ENCODE measurements around the gene CYP1A1. TPM values are rescaled to one million over a fixed set of nuclear protein-coding genes. Genes with fewer than 3 reads are reported as not detected.
A peak's percentile ranks its signal among the peaks of the same experiment; 100 is the strongest.

CYP1A1 gene
- total RNA-seq, 1 experiment from 2014 or later: 0.26 TPM

DNA sequence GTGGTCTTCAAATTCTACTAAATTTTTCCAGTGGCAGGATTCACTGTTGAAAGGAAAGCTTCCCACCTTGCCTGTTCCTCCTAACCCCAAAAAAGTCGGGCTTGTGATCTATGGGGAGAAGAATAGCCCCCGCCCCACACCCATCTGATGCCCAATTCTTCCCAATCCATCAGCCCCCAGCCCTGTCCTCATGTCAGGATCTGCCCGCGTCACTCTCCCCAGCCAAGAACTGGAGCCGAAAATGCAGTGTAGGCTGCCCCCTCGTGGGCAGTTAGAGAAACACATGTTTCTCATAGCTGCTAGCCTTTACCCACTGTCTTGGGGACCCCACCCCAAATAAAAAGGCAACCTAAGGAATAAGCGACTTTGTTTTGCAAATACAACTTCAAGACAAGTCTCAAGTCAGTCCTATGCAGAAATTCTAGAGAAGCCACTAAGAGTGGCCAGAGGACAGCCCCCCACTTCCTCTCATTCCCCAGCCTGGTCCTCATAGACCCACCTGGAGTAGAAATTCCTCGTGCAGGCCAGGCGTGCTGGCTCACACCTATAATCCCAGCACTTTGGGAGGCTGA is 43.5 kb upstream of the CYP1A1 start:
- Mint-ChIP-seq H3K27ac (no peak overlapping the region), H3K36me3 (no peaks in the 10 kb centered on the region), H3K9me3 (no peaks in the 10 kb centered on the region), H3K27me3 (ENCODE audit: low read depth) (peaks cover 21% of the 10 kb centered on the region), H3K4me1 (peaks cover 23% of the 10 kb centered on the region), H3K4me3 (peak overlapping the region; percentile 58)
- TF ChIP-seq MYBL2 (CRISPR knock-in tag; IDR thresholded peaks at IDR 0.05) (no peak), ETV6 (CRISPR knock-in tag; IDR thresholded peaks at IDR 0.05) (no peak)
- TF ChIP-seq, protein P1, sequence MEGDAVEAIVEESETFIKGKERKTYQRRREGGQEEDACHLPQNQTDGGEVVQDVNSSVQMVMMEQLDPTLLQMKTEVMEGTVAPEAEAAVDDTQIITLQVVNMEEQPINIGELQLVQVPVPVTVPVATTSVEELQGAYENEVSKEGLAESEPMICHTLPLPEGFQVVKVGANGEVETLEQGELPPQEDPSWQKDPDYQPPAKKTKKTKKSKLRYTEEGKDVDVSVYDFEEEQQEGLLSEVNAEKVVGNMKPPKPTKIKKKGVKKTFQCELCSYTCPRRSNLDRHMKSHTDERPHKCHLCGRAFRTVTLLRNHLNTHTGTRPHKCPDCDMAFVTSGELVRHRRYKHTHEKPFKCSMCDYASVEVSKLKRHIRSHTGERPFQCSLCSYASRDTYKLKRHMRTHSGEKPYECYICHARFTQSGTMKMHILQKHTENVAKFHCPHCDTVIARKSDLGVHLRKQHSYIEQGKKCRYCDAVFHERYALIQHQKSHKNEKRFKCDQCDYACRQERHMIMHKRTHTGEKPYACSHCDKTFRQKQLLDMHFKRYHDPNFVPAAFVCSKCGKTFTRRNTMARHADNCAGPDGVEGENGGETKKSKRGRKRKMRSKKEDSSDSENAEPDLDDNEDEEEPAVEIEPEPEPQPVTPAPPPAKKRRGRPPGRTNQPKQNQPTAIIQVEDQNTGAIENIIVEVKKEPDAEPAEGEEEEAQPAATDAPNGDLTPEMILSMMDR (IDR thresholded peaks at IDR 0.05): peak; percentile 90
- TF ChIP-seq, protein P2, sequence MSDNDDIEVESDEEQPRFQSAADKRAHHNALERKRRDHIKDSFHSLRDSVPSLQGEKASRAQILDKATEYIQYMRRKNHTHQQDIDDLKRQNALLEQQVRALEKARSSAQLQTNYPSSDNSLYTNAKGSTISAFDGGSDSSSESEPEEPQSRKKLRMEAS (CRISPR knock-in tag; IDR thresholded peaks at IDR 0.05): no peak
- ATAC-seq (peak; percentile 58), DNase-seq (ENCODE audit: low spot score) (peak; percentile 81)
- POLR2A ChIA-PET: interaction anchor here (0.9 to 1.8 kb wide), 3 partner anchors 9 to 153 kb away, joined by 3 to 20 read pairs (median 3); partner anchors contain the start of gene CLK3
- CTCF ChIA-PET: interaction anchor here (0.5 to 12.6 kb wide), 66 partner anchors 9 to 1400 kb away, joined by 3 to 409 read pairs (median 5); partner anchors contain the start of genes COX5A, CPLX3, CSK and CYP1A1

- DNase-seq (ENCODE audit: low spot score): no peak
- ChIA-PET CTCF (interaction anchor here (0.5 to 12.6 kb wide), 59 partner anchors 9 to 1400 kb away, joined by 3 to 409 read pairs (median 6); partner anchors contain the start of genes COX5A, CPLX3, CSK and CYP1A1), POLR2A (interaction anchor here (0.9 to 1.8 kb wide), 3 partner anchors 8 to 153 kb away, joined by 3 to 20 read pairs (median 3); partner anchors contain the start of gene CLK3)
- Mint-ChIP-seq H3K27ac (no peak overlapping the region), H3K9me3 (no peaks in the 10 kb centered on the region), H3K4me3 (peak overlapping the region; percentile 58), H3K4me1 (peaks cover 17% of the 10 kb centered on the region), H3K36me3 (no peaks in the 10 kb centered on the region), H3K27me3 (ENCODE audit: low read depth) (peaks cover 21% of the 10 kb centered on the region)
- 0 out of 2 replicates have a peak, but pooled peaks have one; percentile 3 for ATAC-seq
- TF ChIP-seq NR3C1 (CRISPR knock-in tag; conservative IDR thresholded peaks at IDR 0.05; ENCODE audit: low read depth) (no peak), ZNF263 (CRISPR knock-in tag; IDR thresholded peaks at IDR 0.05; ENCODE audit: low read depth) (no peak), TCF7 (CRISPR knock-in tag; IDR thresholded peaks at IDR 0.05; ENCODE audit: low read depth) (no peak), OVOL2 (CRISPR knock-in tag; IDR thresholded peaks at IDR 0.05; ENCODE audit: borderline replicate concordance) (no peak), ZNF416 (CRISPR knock-in tag; IDR thresholded peaks at IDR 0.05) (no peak), ATF3 (CRISPR knock-in tag; conservative IDR thresholded peaks at IDR 0.05) (no peak), NFYB (CRISPR knock-in tag; conservative IDR thresholded peaks at IDR 0.05; ENCODE audit: low read depth) (no peak), SP1 (CRISPR knock-in tag; conservative IDR thresholded peaks at IDR 0.05) (no peak), NR1H2 (CRISPR knock-in tag; IDR thresholded peaks at IDR 0.05) (no peak), ZNF121 (CRISPR knock-in tag; IDR thresholded peaks at IDR 0.05) (no peak)
- TF ChIP-seq, protein P1 (IDR thresholded peaks at IDR 0.05): no peak
- TF ChIP-seq, protein P3, sequence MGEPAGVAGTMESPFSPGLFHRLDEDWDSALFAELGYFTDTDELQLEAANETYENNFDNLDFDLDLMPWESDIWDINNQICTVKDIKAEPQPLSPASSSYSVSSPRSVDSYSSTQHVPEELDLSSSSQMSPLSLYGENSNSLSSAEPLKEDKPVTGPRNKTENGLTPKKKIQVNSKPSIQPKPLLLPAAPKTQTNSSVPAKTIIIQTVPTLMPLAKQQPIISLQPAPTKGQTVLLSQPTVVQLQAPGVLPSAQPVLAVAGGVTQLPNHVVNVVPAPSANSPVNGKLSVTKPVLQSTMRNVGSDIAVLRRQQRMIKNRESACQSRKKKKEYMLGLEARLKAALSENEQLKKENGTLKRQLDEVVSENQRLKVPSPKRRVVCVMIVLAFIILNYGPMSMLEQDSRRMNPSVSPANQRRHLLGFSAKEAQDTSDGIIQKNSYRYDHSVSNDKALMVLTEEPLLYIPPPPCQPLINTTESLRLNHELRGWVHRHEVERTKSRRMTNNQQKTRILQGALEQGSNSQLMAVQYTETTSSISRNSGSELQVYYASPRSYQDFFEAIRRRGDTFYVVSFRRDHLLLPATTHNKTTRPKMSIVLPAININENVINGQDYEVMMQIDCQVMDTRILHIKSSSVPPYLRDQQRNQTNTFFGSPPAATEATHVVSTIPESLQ (CRISPR knock-in tag; IDR thresholded peaks at IDR 0.05): no peak
- TF ChIP-seq, protein P4, sequence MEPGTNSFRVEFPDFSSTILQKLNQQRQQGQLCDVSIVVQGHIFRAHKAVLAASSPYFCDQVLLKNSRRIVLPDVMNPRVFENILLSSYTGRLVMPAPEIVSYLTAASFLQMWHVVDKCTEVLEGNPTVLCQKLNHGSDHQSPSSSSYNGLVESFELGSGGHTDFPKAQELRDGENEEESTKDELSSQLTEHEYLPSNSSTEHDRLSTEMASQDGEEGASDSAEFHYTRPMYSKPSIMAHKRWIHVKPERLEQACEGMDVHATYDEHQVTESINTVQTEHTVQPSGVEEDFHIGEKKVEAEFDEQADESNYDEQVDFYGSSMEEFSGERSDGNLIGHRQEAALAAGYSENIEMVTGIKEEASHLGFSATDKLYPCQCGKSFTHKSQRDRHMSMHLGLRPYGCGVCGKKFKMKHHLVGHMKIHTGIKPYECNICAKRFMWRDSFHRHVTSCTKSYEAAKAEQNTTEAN (CRISPR knock-in tag; IDR thresholded peaks at IDR 0.05): no peak
Observed at GRCh38 chr15:74768099-74768770, 42.9 kb upstream of the CYP1A1 start.
